HG02623 (cell line): ENCODE data around the gene SPEM2.

ENCODE experiments used
- ATAC-seq: cut with Tn5 transposase; IDR thresholded peaks from one replicate; pipeline ENCODE4 v1.9.1; 2021; ENCODE audit warnings: moderate library complexity; ENCODE audit not compliant: unreplicated experiment

Gene SPEM2

DNA sequence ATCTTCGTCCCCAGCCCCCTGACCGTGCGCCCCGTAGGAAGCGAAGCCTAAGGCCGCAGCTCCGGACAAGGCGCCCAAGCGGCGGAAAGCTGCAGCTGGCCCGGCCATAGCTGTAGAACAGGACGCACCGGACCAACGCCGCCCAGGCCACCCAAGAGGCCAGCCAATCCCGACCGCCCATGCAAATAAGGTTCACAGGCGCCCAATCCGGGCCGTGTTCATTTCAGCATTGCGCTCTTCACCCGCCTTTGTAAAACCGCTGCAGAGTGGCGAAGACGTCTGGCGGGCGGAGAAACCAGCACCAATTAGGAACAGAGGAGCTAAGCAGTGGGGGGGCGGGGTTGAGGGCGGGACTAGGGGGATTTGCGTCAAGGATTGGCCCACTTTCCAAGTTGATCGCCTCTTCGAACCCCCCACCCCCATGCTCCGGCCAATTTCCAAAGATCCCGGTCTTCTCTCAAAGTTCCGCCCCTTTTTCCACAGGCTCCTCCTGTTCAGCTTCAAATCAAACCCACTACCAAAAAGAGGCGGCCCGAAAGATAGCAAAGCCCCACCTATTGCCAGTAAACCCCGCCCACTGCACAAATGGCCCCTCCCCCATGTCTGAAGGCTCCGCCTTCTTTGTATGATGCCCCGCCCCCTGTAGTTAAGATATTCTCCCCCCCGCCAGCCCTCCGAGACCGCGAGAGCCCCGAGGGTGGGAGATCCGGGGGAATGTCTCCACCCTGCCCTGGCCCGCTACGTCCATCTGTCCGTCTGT lies 21.3 kb upstream of the SPEM2 start, which contains the start of gene TMEM256:
Gene TMEM256, minus strand, starts transcription at position 121 of the 760 bp plus-strand sequence. Its CDS starts 13 bp downstream, at position 108.
- ATAC-seq, result peak; percentile 93

DNA sequence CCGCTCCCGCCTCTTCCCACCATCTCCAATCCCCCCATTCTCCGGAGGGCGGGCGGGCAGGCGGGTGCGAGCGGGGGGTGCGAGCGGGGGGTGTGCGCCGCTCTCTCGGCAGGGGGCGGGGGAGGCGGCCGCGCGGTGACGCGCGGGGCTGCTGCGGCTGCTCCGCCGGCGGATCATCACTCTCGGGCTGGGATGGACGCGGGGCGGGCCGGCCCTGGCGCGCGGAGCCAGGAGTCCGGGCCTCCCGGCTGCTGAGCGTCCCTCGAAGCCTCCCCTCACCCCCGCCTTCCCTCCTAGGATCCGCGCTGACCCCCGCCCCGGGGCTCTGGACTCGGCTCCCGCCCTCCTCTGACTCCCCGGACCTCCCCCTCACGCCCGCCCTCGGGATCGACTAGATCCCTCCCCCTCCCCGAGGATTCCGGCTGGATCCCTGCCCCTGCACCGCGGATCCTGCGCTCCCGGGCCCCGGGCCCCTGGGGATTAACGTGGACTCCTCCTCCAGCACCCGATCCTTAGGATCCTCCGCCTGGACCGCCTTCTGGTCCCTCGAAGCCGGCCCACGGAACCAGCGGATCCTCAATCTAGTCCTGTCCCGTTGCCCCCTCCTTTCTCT lies 20.6 kb upstream of the SPEM2 start:
- no peak for ATAC-seq

DNA sequence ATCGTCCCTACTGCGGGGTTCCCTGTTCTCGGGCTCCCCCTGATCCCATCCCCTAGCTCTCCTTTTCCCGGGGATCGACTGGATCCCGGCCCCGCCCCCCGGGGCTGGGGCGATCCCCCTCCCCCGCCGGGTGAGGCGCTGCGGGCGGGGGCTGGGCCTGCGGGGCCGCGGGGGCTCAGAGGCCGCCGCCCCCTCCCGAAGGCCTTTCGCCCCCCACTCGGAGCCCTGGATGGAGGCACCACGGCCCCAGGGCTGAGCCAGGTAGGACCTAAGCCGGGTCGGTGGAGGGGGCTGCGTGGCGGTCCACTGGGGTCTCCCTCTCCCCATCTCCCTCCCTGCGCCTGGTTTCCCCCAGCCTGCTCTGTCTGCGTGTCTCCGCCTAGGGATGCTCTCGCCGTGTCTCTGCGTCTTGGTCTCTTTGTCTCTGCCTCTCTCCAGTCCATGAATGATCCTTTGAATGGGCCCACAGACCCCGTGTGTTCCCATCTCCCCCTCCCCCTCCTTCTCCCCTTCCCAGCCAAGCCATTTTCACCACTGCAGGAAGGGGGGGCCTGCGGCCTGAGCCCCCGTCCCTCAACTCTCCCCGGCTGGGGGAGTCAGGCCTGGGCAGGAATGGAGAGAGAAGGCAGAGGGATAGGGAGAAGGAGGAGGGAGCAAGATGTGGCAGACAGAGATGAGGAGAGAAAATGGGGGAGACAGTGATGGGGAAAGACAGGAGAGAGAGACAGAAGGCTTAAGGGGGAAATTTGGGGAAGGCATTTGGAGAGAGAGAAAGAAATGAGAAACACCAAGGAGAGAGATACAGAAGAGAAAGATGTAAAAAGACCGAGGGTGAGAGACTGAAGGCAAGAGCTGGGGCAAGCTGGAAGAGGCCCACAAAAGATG lies 19.8 kb upstream of the SPEM2 start:
- ATAC-seq, result no peak

DNA sequence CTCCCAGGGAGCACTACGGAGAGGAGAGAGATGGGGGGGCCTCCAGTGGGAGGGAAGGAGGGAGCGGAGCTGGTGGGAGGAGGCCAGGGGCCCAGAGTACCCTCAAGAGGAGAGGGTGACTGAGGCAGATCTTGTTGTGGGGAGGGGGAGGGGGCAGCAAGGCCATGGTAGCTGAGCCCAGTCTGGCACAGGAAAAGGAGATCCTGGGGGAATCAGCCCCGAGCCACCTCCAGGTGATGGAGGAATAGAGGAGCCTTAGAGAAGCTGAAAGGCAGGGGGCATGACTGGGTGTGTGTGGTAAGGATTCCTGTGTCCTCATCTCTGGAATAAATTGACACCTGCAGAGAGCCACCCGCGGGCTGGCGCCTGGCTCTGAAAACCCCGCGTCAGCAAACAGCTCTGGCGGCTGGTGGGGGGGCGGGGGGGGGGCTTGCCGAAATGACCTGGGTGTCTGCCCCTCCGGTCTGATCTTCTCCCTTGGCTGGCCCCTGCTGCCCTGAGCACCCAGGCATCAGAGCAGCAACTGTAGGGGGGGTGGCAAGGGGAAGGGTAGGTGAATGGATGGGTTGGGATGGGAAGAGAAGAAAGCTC lies 19.1 kb upstream of the SPEM2 start:
- ATAC-seq, result no peak

DNA sequence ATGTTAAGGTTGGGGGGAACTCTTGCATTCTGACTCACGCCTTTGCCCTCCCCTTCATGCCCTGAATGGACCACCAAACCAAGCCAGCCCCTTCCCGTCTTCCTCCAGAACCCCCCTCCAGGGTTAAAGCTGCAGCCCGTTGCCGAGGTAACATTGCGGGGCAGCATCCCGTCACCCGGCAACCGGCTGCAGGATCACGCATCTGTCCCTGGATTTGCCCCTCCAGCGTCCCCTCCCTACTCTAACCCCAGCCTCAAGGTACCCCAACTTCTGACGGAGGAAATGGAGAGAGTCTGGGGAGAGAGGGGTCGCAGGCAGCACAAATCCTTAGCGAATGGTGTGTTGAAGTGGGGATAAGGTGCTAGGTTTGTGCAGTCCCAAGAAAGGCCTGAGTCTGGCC lies 18.3 kb upstream of the SPEM2 start:
- ATAC-seq, result no peak

DNA sequence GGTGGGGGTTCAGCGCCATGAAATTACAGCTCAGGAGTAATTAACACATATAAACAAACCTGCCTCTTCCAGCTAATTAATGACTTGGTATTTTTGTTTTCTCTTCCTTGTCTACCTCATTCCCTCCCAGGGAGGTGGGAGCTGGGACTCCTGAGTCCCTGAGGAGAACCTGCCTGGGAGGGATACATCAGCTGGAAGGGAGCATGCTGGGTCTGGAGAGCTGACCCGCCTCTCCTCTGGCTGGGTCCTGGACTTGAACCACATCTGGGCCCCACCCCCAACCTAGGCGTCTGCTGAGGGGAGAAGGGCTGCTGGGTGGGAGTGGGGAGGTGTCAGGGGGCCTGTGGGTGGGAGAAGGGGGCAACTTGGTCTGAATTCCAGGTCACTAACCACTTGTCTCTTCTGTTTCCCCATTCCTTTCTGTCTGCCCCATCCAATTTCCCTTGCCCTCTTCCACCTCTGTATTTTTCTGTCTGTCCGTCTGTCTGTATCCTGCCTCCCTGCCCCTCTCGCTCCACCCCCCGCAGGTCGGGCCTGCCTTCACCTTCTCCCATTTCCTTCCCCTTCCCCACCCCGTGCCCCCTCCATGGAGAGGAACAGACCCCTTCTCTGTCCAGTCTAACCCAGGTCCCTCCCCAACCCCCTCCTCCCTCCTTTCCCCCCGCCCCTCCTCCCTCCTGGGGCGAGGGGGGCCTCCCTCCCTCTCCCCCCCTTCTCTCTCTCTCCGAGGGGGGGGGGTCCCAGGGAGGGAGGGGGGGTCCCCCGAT lies 17.7 kb upstream of the SPEM2 start, which contains the start of gene NLGN2:
Gene NLGN2, plus strand, starts transcription at position 361 of the 767 bp plus-strand sequence. CDS start 411 bp downstream, outside the sequence.
- ATAC-seq, result no peak

DNA sequence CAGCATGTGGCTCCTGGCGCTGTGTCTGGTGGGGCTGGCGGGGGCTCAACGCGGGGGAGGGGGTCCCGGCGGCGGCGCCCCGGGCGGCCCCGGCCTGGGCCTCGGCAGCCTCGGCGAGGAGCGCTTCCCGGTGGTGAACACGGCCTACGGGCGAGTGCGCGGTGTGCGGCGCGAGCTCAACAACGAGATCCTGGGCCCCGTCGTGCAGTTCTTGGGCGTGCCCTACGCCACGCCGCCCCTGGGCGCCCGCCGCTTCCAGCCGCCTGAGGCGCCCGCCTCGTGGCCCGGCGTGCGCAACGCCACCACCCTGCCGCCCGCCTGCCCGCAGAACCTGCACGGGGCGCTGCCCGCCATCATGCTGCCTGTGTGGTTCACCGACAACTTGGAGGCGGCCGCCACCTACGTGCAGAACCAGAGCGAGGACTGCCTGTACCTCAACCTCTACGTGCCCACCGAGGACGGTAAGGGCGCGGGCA lies 17.1 kb upstream of the SPEM2 start:
- ATAC-seq, result no peak

DNA sequence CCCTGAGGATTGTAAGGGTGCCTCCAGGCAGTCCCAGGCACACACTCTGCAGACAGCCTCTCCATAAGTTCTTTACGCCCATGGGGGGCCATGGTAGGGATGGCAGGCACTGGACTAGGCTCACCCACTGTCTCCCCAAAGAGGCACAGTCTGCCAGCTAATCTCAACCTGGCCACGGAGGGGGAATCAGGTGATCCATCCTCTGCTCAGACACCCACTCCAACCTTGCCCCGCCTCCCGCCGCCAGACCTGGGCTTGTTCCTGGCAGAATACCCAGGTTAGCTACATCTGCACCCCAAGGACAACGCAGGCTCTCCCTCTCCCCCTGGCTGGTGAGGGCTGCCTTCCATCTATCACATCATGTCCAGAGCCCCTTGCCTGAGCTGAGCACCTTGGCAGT lies 16.6 kb upstream of the SPEM2 start:
- ATAC-seq, result no peak

DNA sequence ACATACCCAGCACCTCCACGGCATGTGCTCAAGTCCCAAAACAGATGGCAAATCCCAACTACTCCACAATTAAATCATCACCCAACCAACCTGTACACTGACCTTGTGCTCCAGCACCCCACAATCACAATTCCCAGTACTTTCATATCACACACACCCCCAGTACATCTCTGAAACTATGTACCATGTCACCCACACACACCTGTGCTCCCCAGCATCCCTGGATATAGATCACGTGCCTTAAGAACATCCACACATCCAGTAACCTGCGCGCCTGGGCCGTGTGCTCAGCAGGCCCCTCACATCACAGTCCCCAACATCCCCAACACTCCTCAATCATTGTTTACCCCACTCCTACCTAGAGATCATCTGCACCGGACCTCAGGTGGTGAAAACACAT lies 15.7 kb upstream of the SPEM2 start:
- ATAC-seq, result no peak

DNA sequence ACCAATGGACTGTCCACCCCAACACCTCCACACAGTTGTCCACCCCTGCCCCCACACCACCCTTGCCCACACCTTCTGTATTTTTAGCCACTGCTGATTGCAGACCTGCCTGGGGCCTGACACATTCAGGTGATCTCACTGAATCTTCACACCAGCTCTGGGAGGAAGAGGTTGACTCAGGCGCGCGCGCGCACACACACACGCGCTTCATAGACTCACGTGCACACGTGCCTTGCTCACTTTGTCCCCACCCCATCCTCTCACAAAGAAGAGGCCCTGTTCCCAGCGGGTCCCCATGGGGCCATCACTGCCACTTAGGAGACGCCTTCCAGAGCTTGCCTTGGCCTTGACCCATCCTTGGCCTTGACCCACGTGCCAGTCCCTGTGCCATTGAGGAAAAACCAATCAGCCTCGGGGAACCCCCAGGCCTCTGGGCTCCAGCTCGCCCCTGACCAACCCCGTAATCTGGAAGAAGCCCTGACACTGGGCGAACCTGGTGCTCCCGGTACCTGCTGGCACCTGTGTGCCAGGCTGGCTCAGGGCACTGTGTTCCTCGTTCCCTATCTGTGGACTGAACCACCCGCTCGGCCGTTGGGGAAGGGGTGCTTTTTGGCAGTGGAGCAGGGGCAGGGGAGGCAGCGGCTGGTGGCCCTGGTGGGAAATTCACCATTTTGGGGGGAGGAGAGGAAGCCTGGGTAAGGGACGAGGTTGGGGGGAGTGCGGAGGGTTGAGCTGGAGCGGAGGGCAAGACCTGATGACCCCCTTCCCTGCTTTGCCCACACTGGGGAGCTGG lies 14.6 kb upstream of the SPEM2 start:
- ATAC-seq, result no peak

DNA sequence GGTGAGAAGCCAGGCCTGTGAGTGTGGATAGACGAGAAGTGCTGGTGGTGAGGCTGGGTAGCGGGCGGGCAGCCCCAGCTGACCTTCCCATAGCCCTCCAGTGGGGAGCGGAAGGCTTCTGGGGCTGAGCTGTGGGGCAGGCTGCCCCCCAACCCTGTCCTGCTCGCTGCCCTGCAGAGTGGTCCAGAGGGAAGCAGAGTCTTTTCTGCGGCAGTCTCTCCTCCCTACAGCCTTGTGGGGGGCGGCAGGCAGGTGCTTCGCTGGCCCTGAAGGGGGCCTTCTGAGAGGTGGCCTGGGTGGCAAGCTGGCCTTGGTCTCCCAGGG lies 14.0 kb upstream of the SPEM2 start:
- no peak for ATAC-seq

DNA sequence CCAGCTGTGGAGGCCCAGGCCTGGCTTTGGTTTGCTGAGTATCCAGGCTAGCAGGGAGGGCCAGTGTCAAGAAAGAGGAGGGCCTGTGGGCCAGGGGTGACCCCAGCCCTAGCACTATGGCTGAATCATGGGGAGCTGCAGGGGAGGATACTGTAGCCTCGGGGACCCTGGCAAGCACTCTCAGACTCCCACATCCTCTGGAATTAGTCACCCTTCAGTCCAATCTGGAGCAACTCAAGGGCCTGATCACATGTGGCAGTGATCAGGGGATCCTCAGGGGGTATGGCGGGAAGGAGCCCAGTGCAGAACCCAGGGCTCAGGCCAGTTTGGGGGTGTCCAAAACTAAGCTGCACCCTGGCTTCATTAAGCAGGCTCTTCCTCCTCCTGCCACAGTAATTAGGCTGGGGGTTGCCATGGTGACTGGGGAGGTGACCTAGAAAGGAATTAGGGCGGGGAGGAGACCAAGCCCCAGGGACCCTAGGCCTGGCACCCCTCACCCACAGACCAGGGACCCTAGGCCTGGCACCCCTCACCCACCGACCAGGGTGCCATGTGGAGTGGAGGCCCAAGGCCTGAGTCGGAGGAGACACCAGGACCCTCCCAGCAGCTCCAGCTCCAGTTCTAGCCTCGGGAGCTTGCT lies 11.9 kb upstream of the SPEM2 start:
- ATAC-seq, result no peak

DNA sequence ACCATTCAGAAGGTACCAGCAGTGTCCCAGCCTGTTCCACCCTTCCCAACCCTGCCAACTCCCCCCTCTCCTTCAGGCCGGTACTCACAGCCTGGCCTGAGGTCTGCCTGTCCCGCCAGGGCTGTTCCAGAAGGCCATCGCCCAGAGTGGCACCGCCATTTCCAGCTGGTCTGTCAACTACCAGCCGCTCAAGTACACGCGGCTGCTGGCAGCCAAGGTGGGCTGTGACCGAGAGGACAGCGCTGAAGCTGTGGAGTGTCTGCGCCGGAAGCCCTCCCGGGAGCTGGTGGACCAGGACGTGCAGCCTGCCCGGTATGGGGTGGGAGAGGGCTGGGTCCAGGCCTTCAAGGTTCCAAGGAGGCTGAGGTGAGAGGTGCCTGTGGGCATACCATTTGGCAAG lies 10.6 kb upstream of the SPEM2 start:
- ATAC-seq, result no peak

DNA sequence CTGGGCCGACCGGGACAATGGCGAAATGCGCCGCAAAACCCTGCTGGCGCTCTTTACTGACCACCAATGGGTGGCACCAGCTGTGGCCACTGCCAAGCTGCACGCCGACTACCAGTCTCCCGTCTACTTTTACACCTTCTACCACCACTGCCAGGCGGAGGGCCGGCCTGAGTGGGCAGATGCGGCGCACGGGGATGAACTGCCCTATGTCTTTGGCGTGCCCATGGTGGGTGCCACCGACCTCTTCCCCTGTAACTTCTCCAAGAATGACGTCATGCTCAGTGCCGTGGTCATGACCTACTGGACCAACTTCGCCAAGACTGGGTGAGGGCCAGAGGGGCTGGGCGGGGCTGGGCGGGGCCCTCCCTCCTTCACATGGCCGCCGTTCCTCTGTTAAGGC lies 9.6 kb upstream of the SPEM2 start:
- ATAC-seq, result no peak

DNA sequence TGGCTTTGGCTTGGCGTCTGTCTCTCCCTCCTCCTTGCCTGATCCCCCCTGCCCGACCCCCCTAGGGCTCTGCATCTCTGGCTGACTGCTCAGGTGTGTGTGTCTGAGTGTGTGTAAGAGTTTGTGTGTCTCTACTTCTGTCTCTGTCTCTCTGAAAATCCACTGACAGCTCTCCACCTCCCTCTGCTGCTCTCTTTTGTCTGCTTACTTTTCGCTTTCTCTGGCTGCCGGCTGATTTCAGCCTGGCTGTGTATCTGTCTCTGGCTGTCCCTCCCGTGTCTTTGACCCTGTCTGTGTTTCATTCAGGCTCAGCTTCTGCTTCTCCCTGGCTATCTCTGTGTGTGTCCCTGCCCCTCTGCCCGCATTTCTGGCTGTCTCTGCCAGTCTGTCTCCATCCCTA lies 9.1 kb upstream of the SPEM2 start:
- ATAC-seq, result no peak

DNA sequence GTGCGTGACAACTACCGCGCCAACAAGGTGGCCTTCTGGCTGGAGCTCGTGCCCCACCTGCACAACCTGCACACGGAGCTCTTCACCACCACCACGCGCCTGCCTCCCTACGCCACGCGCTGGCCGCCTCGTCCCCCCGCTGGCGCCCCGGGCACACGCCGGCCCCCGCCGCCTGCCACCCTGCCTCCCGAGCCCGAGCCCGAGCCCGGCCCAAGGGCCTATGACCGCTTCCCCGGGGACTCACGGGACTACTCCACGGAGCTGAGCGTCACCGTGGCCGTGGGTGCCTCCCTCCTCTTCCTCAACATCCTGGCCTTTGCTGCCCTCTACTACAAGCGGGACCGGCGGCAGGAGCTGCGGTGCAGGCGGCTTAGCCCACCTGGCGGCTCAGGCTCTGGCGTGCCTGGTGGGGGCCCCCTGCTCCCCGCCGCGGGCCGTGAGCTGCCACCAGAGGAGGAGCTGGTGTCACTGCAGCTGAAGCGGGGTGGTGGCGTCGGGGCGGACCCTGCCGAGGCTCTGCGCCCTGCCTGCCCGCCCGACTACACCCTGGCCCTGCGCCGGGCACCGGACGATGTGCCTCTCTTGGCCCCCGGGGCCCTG lies 8.3 kb upstream of the SPEM2 start:
- no peak for ATAC-seq

DNA sequence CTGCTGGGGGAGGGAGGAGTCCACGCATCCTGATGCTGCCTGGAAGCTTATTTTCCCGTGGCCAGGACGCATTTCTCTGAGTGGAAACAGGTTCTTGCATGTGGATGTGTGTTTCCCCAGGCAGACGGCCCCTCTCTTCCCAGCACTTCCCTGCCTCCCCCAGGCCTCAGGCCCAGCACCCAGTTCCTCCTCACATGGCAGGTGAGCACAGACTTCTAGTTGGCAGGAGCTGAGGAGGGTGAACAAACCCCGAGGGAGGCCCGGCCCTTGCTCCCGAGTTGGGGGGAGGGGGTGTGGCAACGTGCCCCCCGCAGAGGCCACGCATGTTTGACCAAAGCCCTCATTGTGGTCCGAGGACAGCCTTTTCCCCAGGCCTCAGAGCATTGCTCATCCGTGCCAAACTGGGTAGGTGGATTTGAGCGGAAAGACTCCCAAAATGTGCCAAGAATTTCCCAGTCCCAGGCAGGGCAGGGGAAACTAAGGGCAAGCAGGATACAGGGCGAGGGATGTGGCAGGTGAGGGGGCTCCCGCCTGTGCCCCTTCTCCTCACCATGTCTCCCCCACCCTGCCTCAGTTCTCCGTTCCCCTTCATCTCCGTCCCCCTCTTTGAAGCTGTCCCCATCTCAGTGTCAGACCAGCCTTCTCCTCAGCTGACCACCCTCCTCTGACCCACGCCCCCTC lies 6.8 kb upstream of the SPEM2 start:
- no peak for ATAC-seq
